Measurements from ENCODE around the gene CDC42EP3.

CDC42EP3 gene

GRCh38 chr2:37635504-37636380 lies 35.7 kb downstream of the CDC42EP3 start:
- no peak for DNase-seq

- no peak for DNase-seq
Measured at GRCh38 chr2:37634914-37635503, 36.4 kb downstream of the CDC42EP3 start.

- DNase-seq, result no peak
Measured at GRCh38 chr2:37633845-37634244, 37.6 kb downstream of the CDC42EP3 start.

- DNase-seq, result no peak
Measured at GRCh38 chr2:37633234-37633633, 38.2 kb downstream of the CDC42EP3 start.

- DNase-seq, result no peak
Measured at GRCh38 chr2:37632310-37632709, 39.1 kb downstream of the CDC42EP3 start.

GRCh38 chr2:37631698-37632097 lies 39.7 kb downstream of the CDC42EP3 start:
- DNase-seq, result peak; percentile 87

- DNase-seq, result peak; percentile 87
Measured at GRCh38 chr2:37631292-37631691, 40.1 kb downstream of the CDC42EP3 start.

- no peak for DNase-seq
Measured at GRCh38 chr2:37630776-37631175, 40.7 kb downstream of the CDC42EP3 start.

GRCh38 chr2:37630301-37630700 lies 41.1 kb downstream of the CDC42EP3 start:
- no peak for DNase-seq

GRCh38 chr2:37629529-37629928 lies 41.9 kb downstream of the CDC42EP3 start:
- DNase-seq, result no peak

- no peak for DNase-seq
Measured at GRCh38 chr2:37627710-37628109, 43.7 kb downstream of the CDC42EP3 start.

- DNase-seq, result peak; percentile 93
Measured at GRCh38 chr2:37625796-37626571, 45.5 kb downstream of the CDC42EP3 start.

GRCh38 chr2:37625156-37625555 lies 46.3 kb downstream of the CDC42EP3 start:
- DNase-seq, result no peak

GRCh38 chr2:37623971-37624900 lies 47.2 kb downstream of the CDC42EP3 start:
- DNase-seq, result no peak

- no peak for DNase-seq
Measured at GRCh38 chr2:37623406-37623805, 48.0 kb downstream of the CDC42EP3 start.

- no peak for DNase-seq
Measured at GRCh38 chr2:37622450-37623100, 48.9 kb downstream of the CDC42EP3 start.

- DNase-seq, result no peak
Measured at GRCh38 chr2:37621199-37621598, 50.2 kb downstream of the CDC42EP3 start.

GRCh38 chr2:37619959-37620300 lies 51.5 kb downstream of the CDC42EP3 start:
- no peak for DNase-seq

GRCh38 chr2:37619230-37619958 lies 52.0 kb downstream of the CDC42EP3 start:
- no peak for DNase-seq

GRCh38 chr2:37618326-37618725 lies 53.1 kb downstream of the CDC42EP3 start:
- DNase-seq, result no peak

Measured in SHP77 treated with DMSO at 0.1 percent for 48 hours (cell line).